Tibial nerve (tissue), 4 donors: ENCODE results near the gene RAB3A.

Experiments used
- CTCF ChIP-seq, 5 experiments: fragments of 200-600 bp in 3 of 5; fragments of 450-650 bp in 2 of 5; sonication (generic) in 3 of 5; IDR thresholded peaks; one replicate each; pipeline ENCODE4 v1.5.1; 2016 to 2019; ENCODE audit warnings: antibody characterized with exemption in 5 of 5, mild to moderate bottlenecking in 3 of 5, moderate library complexity in 2 of 5
- EP300 ChIP-seq, 2 donors: sonication (generic); formaldehyde crosslinking; IDR thresholded peaks; one replicate each; pipeline ENCODE4 v1.6.1; 2017; ENCODE audit warnings: antibody characterized with exemption in 2 of 2, mild to moderate bottlenecking in 1 of 2
- POLR2A ChIP-seq, 2 donors: fragments of 450-650 bp; IDR thresholded peaks; one replicate each; pipeline ENCODE4 v1.6.1; 2017; ENCODE audit warnings: antibody characterized with exemption in 2 of 2, mild to moderate bottlenecking in 2 of 2, moderate library complexity in 2 of 2

- TF ChIP-seq CTCF (IDR thresholded peaks at IDR 0.05) (no peak), POLR2A (IDR thresholded peaks at IDR 0.05) (no peak), EP300 (IDR thresholded peaks at IDR 0.05) (no peak)
Observed at GRCh38 chr19:18223860-18224524, 20.1 kb upstream of the RAB3A start.
